HepG2 (cell line): Measurements from ENCODE around the gene AFF1. TPM values are rescaled to one million over a fixed set of nuclear protein-coding genes. Genes with fewer than 3 reads are reported as not detected.

ENCODE experiments used
- ATF4 ChIP-seq, 2 experiments: fragments of 450-650 bp in 1 of 2; sonication (generic) in 1 of 2; formaldehyde crosslinking; IDR thresholded peaks; 2 replicates each; pipeline versions ENCODE4 v1.5.0 to v1.8.0; 2020 to 2022; ENCODE audit warnings: mild to moderate bottlenecking in 1 of 2, missing genetic modification reagents in 1 of 2
- ATF6 ChIP-seq: sonication (generic); formaldehyde crosslinking; conservative IDR thresholded peaks from 2 replicates; pipeline ENCODE4 v1.4.0; 2020; ENCODE audit warnings: missing genetic modification reagents
- CAMTA2 ChIP-seq: sonication (generic); formaldehyde crosslinking; IDR thresholded peaks from 2 replicates; pipeline ENCODE4 v1.4.0; 2020; ENCODE audit warnings: mild to moderate bottlenecking, missing genetic modification reagents, borderline replicate concordance
- GTF3A ChIP-seq: sonication (generic); formaldehyde crosslinking; conservative IDR thresholded peaks from 2 replicates; pipeline ENCODE4 v1.4.0; 2020; ENCODE audit warnings: mild to moderate bottlenecking, missing genetic modification reagents
- HDAC2 ChIP-seq: sonication (generic); formaldehyde crosslinking; IDR thresholded peaks from 2 replicates; pipeline ENCODE4 v1.4.0; 2020; ENCODE audit warnings: missing genetic modification reagents
- HIC2 ChIP-seq: sonication (generic); formaldehyde crosslinking; IDR thresholded peaks from 2 replicates; pipeline ENCODE4 v1.9.0; 2022; ENCODE audit warnings: low read depth, missing genetic modification reagents
- HMGA1 ChIP-seq: sonication (generic); formaldehyde crosslinking; conservative IDR thresholded peaks from 2 replicates; pipeline ENCODE4 v1.4.0; 2020; ENCODE audit warnings: missing genetic modification reagents
- HOXA7 ChIP-seq: sonication (generic); formaldehyde crosslinking; IDR thresholded peaks from 2 replicates; pipeline ENCODE4 v1.8.1; 2022; ENCODE audit warnings: mild to moderate bottlenecking, missing genetic modification reagents, moderate library complexity
- MAFF ChIP-seq: IDR thresholded peaks from 2 replicates; pipeline ENCODE4 v1.6.1; 2011; ENCODE audit warnings: low read depth, low read length, improper control_type of control experiment
- NONO ChIP-seq, 2 experiments: fragments of 450-650 bp in 1 of 2; sonication (generic) in 1 of 2; formaldehyde crosslinking in 1 of 2; IDR thresholded peaks in 1 of 2; conservative IDR thresholded peaks in 1 of 2; 2 replicates each; pipeline versions ENCODE4 v1.6.1 to v1.8.0; 2017 to 2022; ENCODE audit warnings: mild to moderate bottlenecking in 1 of 2, missing genetic modification reagents in 1 of 2, moderate library complexity in 1 of 2
- SRSF4 ChIP-seq: fragments of 200-400 bp; formaldehyde crosslinking; IDR thresholded peaks from one replicate; pipeline ENCODE4 v1.6.1; 2018; ENCODE audit warnings: mild to moderate bottlenecking, low read depth, low read length, moderate library complexity; ENCODE audit not compliant: poor library complexity, severe bottlenecking
- ZBTB3 ChIP-seq: sonication (generic); formaldehyde crosslinking; IDR thresholded peaks from 2 replicates; pipeline ENCODE4 v1.4.0; 2020; ENCODE audit warnings: low read depth, mild to moderate bottlenecking, moderate library complexity, missing genetic modification reagents, borderline replicate concordance
- ZNF17 ChIP-seq: sonication (generic); formaldehyde crosslinking; IDR thresholded peaks from 2 replicates; pipeline ENCODE4 v1.5.0; 2020; ENCODE audit warnings: mild to moderate bottlenecking, missing genetic modification reagents
- ZNF503 ChIP-seq: sonication (generic); formaldehyde crosslinking; IDR thresholded peaks from 2 replicates; pipeline ENCODE4 v1.4.0; 2020; ENCODE audit warnings: missing genetic modification reagents
- polyA plus RNA-seq, 8 experiments: library from polyadenylated mRNA; depleted of rRNA in 3 of 8; stranded (reverse) in 7 of 8; unstranded in 1 of 8; fragments of >200 nt; fragmentation: Illumina TruSeq in 4 of 8; extraction: Trizol in 4 of 8; gene quantifications; 2 replicates each; pipeline versions ENCODE4 v1.2.1 to v1.2.3, GENCODE V29; 2011 to 2016; ENCODE audit warnings: low read depth in 4 of 8, missing spikeins in 1 of 8, mixed read lengths in 1 of 8; ENCODE audit not compliant: insufficient read depth in 1 of 8
- total RNA-seq, 5 experiments: library from RNA; depleted of rRNA; stranded (reverse); fragments of >200 nt; fragmentation: Illumina TruSeq; extraction: Trizol; gene quantifications; 2 replicates each; pipeline ENCODE4 v1.2.3, GENCODE V29; 2016; ENCODE audit warnings: low read depth in 1 of 5
- TF ChIP-seq, protein P1 (sequence below): sonication (generic); formaldehyde crosslinking; IDR thresholded peaks from 2 replicates; pipeline ENCODE4 v1.9.0; 2021; ENCODE audit warnings: missing genetic modification reagents, mild to moderate bottlenecking, borderline replicate concordance
- TF ChIP-seq, protein P2 (sequence below): sonication (generic); formaldehyde crosslinking; IDR thresholded peaks from 2 replicates; pipeline ENCODE4 v1.5.1; 2020; ENCODE audit warnings: missing genetic modification reagents, mild to moderate bottlenecking, borderline replicate concordance

AFF1 gene
- total and polyA plus RNA-seq, 2 of the 13 experiments (the other 11 are each of a cell fraction or from before 2014, with no cell fraction given) = 15.5 to 15.9 TPM

DNA sequence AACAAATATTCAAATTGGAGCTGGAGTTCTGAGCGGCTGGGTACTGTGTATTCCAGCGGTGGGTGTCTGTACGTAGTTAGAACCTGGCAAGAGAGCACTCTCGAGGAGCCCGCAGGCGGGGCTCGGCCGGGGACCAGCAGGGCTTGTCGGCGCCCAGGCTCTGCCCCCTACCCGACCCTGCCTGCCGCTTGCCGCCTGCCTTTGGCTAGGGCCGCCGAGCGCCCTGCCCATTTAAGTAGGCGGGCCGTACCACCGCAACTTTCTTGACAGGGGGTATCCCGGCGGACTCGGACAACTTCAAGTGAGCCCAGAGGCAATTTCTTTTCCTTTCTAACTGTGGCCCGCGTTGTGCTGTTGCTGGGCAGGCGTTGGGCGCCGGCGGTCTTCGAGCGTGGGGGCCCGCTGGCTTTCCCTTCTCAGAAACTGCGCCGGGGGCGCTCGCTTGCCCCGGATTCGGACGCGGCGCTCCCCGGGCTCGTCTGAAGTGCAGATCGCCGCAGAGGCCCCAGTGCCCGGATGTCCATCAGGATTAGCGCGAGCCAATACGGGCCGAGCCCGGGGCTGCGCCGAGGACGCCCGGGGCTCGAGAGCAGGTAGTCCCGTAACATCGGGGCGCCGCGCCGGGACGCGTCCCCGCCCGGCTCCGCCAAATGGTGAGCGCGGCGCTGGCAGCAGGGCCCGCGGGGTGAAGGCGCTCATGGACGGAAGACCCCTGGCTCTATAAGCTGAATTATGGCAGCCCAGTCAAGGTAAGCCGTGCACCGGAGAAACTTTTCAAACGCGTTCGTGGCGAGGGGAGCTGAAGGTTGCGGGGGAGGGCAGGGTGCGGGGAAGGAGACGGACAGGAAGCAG is 72.1 kb downstream of the AFF1 start (continued):
- TF ChIP-seq ZNF503 (CRISPR knock-in tag) (peak; percentile 79), MAFF (no peak), HMGA1 (CRISPR knock-in tag) (no peak), ZBTB3 (peak; percentile 29; the same call in 1 of the 2 replicates), ATF4 (CRISPR knock-in tag; IDR thresholded peaks at IDR 0.05) (no peak; a peak in 2 of 4 replicates), HIC2 (peak; percentile 59; the same call in 1 of the 2 replicates), ATF6 (CRISPR knock-in tag) (no peak), GTF3A (no peak), HOXA7 (no peak), CAMTA2 (CRISPR knock-in tag) (no peak), NONO (IDR thresholded peaks at IDR 0.05) (no peak), NONO (CRISPR knock-in tag; conservative IDR thresholded peaks at IDR 0.05) (peak; percentile 83), HDAC2 (CRISPR knock-in tag) (peak; percentile 47; the same call in 1 of the 2 replicates), SRSF4 (no peak), ZNF17 (CRISPR knock-in tag) (0 out of 2 replicates have a peak, but pooled peaks have one; percentile 61)
- TF ChIP-seq, protein P1, sequence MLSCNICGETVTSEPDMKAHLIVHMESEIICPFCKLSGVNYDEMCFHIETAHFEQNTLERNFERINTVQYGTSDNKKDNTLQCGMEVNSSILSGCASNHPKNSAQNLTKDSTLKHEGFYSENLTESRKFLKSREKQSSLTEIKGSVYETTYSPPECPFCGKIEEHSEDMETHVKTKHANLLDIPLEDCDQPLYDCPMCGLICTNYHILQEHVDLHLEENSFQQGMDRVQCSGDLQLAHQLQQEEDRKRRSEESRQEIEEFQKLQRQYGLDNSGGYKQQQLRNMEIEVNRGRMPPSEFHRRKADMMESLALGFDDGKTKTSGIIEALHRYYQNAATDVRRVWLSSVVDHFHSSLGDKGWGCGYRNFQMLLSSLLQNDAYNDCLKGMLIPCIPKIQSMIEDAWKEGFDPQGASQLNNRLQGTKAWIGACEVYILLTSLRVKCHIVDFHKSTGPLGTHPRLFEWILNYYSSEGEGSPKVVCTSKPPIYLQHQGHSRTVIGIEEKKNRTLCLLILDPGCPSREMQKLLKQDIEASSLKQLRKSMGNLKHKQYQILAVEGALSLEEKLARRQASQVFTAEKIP (CRISPR knock-in tag) = no peak
- TF ChIP-seq, protein P2, sequence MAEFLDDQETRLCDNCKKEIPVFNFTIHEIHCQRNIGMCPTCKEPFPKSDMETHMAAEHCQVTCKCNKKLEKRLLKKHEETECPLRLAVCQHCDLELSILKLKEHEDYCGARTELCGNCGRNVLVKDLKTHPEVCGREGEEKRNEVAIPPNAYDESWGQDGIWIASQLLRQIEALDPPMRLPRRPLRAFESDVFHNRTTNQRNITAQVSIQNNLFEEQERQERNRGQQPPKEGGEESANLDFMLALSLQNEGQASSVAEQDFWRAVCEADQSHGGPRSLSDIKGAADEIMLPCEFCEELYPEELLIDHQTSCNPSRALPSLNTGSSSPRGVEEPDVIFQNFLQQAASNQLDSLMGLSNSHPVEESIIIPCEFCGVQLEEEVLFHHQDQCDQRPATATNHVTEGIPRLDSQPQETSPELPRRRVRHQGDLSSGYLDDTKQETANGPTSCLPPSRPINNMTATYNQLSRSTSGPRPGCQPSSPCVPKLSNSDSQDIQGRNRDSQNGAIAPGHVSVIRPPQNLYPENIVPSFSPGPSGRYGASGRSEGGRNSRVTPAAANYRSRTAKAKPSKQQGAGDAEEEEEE (CRISPR knock-in tag) = no peak
